ENCODE results near the gene SNX25.

Gene SNX25

DNA sequence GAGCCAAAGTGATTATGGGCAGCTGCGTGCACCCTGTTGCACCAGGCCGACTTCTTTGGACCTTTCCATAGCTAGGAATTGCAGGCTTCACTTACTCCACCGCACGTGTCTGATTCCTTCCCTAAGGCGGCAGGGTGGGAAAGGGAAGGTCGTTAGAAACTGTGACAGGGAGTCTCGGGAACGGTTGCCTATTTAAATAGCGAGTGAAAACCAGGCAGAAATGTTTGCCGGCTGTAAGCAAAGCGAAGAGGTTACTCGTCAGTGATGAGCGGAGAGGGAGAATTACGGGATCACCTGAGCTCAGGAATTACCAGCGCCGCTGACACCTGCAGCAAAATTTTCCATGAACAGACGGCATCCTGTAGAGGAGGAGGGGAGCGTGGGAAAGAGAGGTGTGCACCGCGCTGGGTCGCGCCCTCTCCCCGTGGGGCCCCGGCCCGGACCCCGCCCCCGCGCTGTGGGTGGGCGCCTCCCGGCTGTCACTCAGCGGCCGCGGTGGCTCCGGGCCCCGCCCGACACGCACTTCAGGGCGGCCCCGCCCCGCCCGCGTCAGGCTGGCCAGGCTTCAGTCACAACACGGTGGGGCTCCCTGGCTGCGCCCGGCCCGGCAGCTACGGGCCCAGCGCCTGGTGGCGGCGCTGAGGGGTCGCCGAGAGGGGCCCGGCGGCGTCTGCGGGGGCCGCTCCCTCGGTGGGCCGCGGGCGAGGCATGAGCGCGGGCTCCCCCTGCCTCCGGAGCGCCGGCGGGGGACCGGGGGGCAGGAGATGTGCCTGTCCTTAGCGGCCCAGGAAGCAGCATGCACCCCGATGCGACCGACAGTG is at the start of gene SNX25:
Gene SNX25 (plus strand): TSS at position 568 of the 821 bp plus-strand sequence. CDS start 229 bp downstream, at position 797.
- H3K4me1 Mint-ChIP-seq (ENCODE audit: low read depth) = peaks cover 27% of the 10 kb centered on the region
- peak within 1 kb of the TSS; percentile 90 for H3K27ac Mint-ChIP-seq
- H3K9me3 Mint-ChIP-seq = no peaks in the 10 kb centered on the region
- peak within 1 kb of the TSS; percentile 91 for H3K4me3 Mint-ChIP-seq
- peaks cover 6% of the 10 kb centered on the region for H3K36me3 Mint-ChIP-seq (ENCODE audit: low read depth)
- no peaks in the 10 kb centered on the region for H3K27me3 Mint-ChIP-seq (ENCODE audit: low read depth)

DNA sequence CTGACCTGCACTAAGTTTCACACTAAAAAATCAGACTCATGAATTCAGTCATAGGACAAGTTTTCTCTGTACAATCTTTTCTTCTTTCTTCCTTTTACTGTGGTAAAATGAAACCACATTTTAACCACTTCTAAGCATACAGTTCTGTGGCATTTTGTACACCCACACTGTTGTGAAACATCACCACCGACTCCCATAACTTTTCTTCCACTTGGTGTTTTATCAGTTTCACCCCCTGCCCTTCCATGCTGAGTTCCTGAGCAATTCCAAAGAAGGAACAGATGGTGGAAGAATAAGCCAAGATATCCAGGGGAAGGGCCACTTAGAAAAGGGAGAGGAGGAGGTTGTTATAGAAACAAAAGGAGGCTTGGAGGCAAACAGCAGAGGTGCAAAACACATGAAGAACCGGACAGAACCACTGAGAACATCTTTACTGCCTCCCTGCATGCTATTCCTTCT is 43.8 kb upstream of the SNX25 start:
- peak overlapping the region; percentile 43 for H3K27ac Mint-ChIP-seq
- peak overlapping the region; percentile 0 for H3K4me3 Mint-ChIP-seq
- peaks cover 15% of the 10 kb centered on the region for H3K4me1 Mint-ChIP-seq (ENCODE audit: low read depth)
- H3K36me3 Mint-ChIP-seq (ENCODE audit: low read depth) = peaks cover 51% of the 10 kb centered on the region
- H3K27me3 Mint-ChIP-seq (ENCODE audit: low read depth) = peaks cover 25% of the 10 kb centered on the region
- no peaks in the 10 kb centered on the region for H3K9me3 Mint-ChIP-seq

DNA sequence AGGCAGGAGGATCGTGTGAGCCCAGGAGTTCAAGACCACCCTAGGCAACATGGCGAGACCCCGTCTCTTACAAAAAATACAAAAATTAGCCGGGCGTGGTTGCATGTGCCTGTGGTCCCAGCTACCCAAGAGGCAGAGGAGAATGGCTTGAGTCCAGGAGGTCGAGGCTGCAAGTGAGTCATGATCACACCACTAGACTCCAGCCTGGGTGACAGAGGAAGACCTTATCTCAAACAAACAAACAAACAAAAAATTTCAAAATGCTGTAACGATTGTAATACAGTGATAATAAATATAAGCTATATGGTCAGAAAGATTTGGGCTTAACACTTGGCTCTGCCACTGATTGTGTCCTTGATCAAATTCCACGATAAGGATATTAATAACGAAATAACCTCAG is 42.2 kb upstream of the SNX25 start:
- Mint-ChIP-seq H3K27ac (no peak overlapping the region), H3K27me3 (ENCODE audit: low read depth) (peaks cover 25% of the 10 kb centered on the region), H3K36me3 (ENCODE audit: low read depth) (peaks cover 49% of the 10 kb centered on the region), H3K9me3 (no peaks in the 10 kb centered on the region), H3K4me3 (no peak overlapping the region), H3K4me1 (ENCODE audit: low read depth) (peaks cover 17% of the 10 kb centered on the region)

DNA sequence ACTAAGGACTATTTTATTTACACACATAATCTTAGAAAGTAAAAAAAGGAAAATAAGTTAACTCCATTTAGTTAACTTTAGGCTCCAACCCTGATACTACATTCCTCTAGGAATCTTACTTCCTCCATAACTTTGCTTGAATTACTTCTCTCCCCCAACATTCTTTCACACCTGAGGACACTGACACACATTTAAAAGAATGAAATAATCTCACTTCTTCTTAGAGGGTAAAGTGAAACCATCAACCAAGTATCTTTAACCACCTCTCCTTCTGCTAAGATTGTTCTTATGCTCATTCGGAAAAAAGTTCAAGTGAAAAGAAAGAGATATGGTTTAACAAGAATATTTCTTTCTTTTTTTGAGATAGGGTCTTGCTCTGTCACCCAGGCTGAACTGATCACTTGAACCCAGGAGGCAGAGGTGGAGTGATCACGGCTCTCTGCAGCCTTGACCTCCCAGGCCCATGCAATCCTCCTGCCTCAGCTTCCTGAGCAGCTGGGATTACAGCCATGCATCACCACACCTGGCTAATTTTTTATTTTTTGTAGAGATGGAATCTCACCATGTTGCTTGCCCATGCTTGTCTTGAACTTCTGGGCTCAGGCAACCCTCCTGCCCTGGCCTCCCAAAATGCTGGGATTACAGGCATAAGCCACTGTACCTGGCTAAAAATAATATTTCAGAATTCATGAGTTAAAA is 37.9 kb upstream of the SNX25 start:
- Mint-ChIP-seq H3K27ac (no peak overlapping the region), H3K4me3 (no peak overlapping the region), H3K9me3 (no peaks in the 10 kb centered on the region), H3K36me3 (ENCODE audit: low read depth) (peaks cover 43% of the 10 kb centered on the region), H3K27me3 (ENCODE audit: low read depth) (peaks cover 7% of the 10 kb centered on the region), H3K4me1 (ENCODE audit: low read depth) (peaks cover 2% of the 10 kb centered on the region)

DNA sequence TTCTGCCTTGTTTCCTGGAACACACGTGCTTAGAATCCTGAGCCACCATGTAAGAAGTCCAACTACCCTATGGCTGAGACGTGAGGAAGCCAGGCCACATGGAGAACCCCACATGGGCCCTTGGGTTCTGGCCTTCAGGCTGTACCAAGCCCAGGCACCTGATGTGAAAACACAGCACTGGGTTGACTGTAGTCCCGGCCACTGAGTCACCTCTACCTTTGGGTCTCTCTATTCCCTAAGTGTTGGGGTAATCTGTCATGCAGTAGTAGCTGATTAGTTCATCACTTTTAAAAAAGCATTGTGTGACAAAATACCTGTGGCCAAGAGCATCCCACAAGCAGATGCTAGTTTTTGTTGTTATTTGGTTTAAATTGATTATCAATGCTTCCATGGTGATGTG is 29.9 kb upstream of the SNX25 start:
- peaks cover 14% of the 10 kb centered on the region for H3K4me1 Mint-ChIP-seq (ENCODE audit: low read depth)
- H3K4me3 Mint-ChIP-seq = no peak overlapping the region
- H3K9me3 Mint-ChIP-seq = no peaks in the 10 kb centered on the region
- no peak overlapping the region for H3K27ac Mint-ChIP-seq
- H3K27me3 Mint-ChIP-seq (ENCODE audit: low read depth) = no peaks in the 10 kb centered on the region
- H3K36me3 Mint-ChIP-seq (ENCODE audit: low read depth) = peaks cover 16% of the 10 kb centered on the region

DNA sequence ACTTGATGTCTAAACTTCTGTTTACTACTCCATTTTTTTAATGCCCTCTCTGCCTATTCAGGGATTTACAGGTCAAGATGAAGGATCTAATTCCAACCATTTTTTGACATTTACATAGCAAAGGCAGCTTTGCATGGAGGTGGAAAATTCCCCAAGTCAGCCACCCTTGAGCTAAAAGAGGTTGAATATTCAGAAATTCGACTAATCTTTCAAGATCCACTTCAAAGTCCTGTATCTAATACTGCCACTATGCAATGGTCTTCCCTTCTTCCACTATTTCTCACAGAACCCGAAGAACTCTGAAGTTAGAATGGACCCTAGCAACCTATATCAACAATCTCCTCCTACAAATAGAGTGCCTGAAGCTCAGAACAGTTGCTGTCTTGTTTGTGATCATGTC is 27.2 kb upstream of the SNX25 start:
- H3K4me3 Mint-ChIP-seq = no peak overlapping the region
- H3K27ac Mint-ChIP-seq = no peak overlapping the region
- H3K27me3 Mint-ChIP-seq (ENCODE audit: low read depth) = no peaks in the 10 kb centered on the region
- H3K9me3 Mint-ChIP-seq = no peaks in the 10 kb centered on the region
- peaks cover 12% of the 10 kb centered on the region for H3K36me3 Mint-ChIP-seq (ENCODE audit: low read depth)
- peaks cover 14% of the 10 kb centered on the region for H3K4me1 Mint-ChIP-seq (ENCODE audit: low read depth)

DNA sequence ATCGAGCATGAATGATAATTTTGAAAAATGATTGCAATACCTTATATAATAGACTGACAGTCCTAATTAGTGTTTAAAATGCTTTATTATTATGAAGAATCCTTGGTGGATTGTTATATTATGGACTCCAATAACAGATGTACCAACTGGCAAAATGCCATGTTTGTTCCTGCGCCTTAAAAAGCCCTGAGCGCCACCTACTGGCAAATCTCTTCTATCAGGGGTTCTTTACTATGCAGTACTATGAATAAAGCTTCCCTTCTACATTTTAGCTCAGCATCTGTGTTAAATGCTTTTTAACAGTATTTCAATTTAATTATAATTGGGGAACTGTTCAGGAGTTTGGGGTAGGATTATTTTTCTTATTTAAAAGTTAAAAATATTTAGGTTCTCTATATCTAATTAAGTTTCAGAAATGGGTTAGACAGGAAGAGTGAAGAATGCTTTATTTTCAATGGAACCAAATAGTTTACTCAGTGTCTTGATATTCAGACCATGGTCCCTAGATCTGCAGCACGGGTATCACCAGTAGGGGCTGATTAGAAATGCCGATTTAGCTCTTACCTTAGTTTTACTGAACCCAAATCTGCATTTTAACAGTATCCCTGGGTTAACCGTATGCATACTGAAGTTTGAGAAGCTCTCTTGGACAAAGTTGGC is 25.6 kb upstream of the SNX25 start:
- Mint-ChIP-seq H3K4me1 (ENCODE audit: low read depth) (peaks cover 14% of the 10 kb centered on the region), H3K36me3 (ENCODE audit: low read depth) (peaks cover 16% of the 10 kb centered on the region), H3K9me3 (no peaks in the 10 kb centered on the region), H3K27ac (no peak overlapping the region), H3K27me3 (ENCODE audit: low read depth) (no peaks in the 10 kb centered on the region), H3K4me3 (no peak overlapping the region)

DNA sequence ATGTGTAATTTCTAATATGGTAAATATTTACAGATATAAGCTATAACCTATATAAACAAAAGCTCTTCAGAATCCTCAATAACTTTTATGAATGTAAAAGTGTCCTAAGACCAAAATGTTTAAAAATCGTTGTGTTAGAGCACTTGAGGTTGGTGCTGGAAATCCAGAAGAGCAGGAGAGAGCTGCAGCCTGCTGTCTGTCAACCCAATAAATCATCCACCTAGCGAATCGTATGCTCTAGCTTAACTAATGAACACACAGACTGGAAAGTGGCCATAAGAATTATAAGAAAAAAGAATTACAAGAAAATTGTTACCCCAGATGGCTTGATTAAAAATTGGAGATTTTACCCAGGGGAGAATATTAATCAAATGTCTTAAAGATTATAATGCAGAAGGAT is 22.6 kb upstream of the SNX25 start:
- Mint-ChIP-seq H3K4me1 (ENCODE audit: low read depth) (peaks cover 8% of the 10 kb centered on the region), H3K4me3 (no peak overlapping the region), H3K9me3 (no peaks in the 10 kb centered on the region), H3K27me3 (ENCODE audit: low read depth) (no peaks in the 10 kb centered on the region), H3K27ac (no peak overlapping the region), H3K36me3 (ENCODE audit: low read depth) (peaks cover 25% of the 10 kb centered on the region)

DNA sequence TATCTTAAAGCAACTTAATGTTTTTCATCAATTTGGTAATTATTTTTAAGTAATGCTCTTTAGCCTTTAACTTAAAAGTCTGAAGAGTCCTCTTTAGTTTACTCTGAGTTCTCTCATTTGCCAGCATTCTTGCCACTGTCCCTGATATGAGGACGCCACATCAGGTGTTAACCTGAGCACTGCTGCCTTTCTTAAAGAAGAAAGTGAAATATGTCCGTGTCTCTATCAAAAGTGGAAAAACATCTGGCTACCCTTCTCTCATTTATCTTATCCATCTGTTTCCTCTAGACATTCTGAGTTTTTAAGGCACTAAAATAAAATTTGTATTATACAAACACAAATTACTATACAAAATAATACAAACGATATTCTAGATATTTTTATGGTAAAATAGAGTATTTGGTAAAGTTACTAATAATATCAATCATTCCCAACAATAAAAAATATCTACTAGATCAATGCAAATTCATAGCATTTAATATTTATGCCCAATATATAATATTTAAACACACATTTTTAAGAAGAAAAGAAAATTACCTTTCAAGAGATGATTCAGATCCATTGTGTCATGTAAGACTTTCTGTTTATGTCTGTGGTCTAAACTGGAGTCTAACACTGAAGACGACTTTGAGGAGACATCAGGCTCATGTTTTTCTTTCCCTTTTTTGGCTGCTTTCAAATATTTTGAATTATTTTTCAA is 19.6 kb upstream of the SNX25 start:
- no peaks in the 10 kb centered on the region for H3K27me3 Mint-ChIP-seq (ENCODE audit: low read depth)
- H3K9me3 Mint-ChIP-seq = no peaks in the 10 kb centered on the region
- peaks cover 25% of the 10 kb centered on the region for H3K36me3 Mint-ChIP-seq (ENCODE audit: low read depth)
- H3K4me1 Mint-ChIP-seq (ENCODE audit: low read depth) = peaks cover 11% of the 10 kb centered on the region
- no peak overlapping the region for H3K27ac Mint-ChIP-seq
- no peak overlapping the region for H3K4me3 Mint-ChIP-seq

DNA sequence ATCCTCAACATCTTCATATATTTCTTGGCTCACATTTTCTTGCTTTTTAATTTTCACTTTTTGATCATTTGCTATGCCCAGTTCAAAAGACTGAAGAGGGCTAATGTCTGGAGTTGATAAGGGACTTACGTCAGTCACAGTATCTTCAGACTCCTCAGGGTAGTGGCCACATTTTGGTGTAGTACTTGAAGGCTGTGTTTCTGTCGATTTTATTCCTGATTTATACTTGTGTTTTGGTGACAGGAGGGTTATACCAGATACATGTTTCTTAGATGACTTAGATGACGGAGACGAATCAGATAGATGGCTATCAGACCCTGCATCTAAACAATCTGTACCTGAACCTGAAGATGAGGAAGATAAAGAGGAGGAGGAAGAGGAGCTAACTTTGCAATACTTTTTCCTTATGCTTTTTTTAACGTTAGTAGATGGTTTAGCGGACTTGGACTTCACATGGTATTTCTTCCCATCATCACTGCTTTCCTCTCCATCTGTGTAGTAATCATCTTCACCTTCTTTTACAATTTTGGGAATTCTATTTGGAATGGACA is 19.0 kb upstream of the SNX25 start:
- H3K27me3 Mint-ChIP-seq (ENCODE audit: low read depth) = no peaks in the 10 kb centered on the region
- peaks cover 26% of the 10 kb centered on the region for H3K36me3 Mint-ChIP-seq (ENCODE audit: low read depth)
- H3K4me1 Mint-ChIP-seq (ENCODE audit: low read depth) = peaks cover 12% of the 10 kb centered on the region
- no peak overlapping the region for H3K4me3 Mint-ChIP-seq
- no peak overlapping the region for H3K27ac Mint-ChIP-seq
- no peaks in the 10 kb centered on the region for H3K9me3 Mint-ChIP-seq

DNA sequence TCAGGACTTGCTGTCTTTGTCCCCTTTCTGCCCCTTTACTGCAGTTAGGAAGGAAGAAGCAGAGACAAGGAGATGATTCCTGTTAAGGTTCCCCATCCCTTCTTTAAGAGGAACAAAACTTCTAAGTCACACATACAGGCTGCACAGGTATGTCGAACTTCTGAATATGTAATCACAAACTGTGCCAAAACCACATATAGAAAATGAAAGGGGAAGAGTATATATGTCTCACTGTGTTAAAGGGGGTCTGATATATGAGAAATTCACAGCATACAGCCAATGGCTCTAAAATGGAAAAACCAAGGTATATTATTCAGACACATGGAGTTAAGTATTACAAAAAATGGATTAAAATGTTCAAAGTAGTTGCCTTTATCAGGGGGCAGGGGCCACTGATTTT is 17.3 kb upstream of the SNX25 start:
- H3K27me3 Mint-ChIP-seq (ENCODE audit: low read depth) = no peaks in the 10 kb centered on the region
- H3K4me3 Mint-ChIP-seq = no peak overlapping the region

DNA sequence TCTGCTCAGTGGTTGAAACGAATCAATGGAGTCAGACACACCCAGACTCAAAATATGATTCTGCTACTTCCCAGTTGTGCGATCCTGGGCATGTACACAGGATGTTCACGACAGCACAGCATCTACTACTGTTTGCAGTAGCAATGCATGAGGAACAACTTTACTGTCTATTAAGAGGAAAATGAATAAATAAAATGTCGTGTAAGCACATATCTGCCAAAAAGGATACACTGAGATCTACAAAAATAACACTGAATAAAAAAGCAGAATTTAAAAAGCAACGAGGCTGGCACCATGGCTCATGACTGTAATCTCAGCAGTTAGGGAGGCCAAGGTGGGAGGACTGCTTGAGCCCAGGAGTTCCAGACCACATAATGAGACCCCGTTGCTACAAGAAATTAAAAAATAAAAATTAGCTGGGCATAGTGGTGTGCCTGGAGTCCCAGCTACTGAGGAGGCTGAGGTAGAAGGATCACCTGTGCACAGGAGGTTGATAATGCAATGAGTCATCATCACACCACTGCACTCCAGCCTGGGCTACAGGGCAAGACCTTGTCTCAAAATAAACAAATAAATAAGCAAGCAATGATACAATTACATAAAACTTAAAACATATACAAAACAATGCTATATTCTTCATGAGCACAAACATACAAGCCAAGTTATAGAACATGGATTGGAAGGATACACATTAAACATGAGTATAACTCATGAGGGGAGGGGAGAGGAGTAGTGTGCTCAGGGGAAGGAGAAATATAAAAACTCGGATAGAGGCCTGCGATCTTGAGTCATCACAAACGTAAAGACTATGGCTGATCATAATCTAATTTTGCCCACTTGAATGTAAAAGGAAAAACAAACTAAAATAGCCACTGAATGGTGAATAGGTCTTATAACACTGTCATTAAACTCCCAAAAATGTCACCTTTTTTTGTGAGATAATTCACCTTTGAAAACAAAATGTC is 14.2 kb upstream of the SNX25 start:
- Mint-ChIP-seq H3K27ac (no peak overlapping the region), H3K4me1 (ENCODE audit: low read depth) (peaks cover 16% of the 10 kb centered on the region), H3K36me3 (ENCODE audit: low read depth) (peaks cover 13% of the 10 kb centered on the region), H3K4me3 (no peak overlapping the region), H3K27me3 (ENCODE audit: low read depth) (no peaks in the 10 kb centered on the region), H3K9me3 (no peaks in the 10 kb centered on the region)

More for the DNA sequence above, 17.3 kb upstream of the SNX25 start:
- Mint-ChIP-seq H3K27ac (no peak overlapping the region), H3K36me3 (ENCODE audit: low read depth) (peaks cover 24% of the 10 kb centered on the region), H3K4me1 (ENCODE audit: low read depth) (peaks cover 12% of the 10 kb centered on the region), H3K9me3 (no peaks in the 10 kb centered on the region)

DNA sequence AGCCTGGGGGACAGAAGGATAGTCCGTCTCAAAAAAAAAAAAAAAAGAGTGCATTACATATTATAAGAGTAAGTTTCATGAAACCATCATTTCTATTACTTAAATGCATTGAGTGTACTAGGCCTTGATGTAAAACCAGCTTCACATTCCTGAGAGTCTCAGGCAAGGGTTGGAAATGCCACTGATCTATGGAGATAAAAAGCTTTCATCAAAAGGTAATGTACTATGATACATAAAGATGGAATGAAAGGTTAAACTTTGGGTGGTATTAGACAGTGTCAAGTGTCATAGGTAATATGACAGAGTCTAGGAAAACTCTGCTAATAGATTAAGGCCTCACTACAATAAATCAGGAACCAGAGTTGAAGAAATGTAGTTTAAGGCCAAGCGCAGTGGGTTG is 13.0 kb upstream of the SNX25 start:
- Mint-ChIP-seq H3K4me3 (no peak overlapping the region), H3K27ac (no peak overlapping the region), H3K27me3 (ENCODE audit: low read depth) (no peaks in the 10 kb centered on the region), H3K9me3 (no peaks in the 10 kb centered on the region), H3K36me3 (ENCODE audit: low read depth) (peaks cover 6% of the 10 kb centered on the region), H3K4me1 (ENCODE audit: low read depth) (peaks cover 16% of the 10 kb centered on the region)
